Astrocyte of the cerebellum (primary cell): ENCODE measurements around the gene DGKI.

Experiments used
- DNase-seq: peaks from one replicate; pipeline ENCODE4 v3.0.0-alpha.2; 2011; ENCODE audit warnings: low read depth
- H3K4me3 ChIP-seq: 2 replicates; pipeline ENCODE4 v1.5.1; 2011; ENCODE audit warnings: mild to moderate bottlenecking, low read depth, low read length, moderate library complexity
- in situ Hi-C: cut with HindIII; loops from 2 replicates; pipeline ENCODE4 v1.10.0; 2017; ENCODE audit warnings: low sequenced_read_pairs
- TF ChIP-seq, protein P1 (sequence below): IDR thresholded peaks from 2 replicates; pipeline ENCODE4 v1.5.1; 2012; ENCODE audit warnings: low read length, low read depth, moderate library complexity, mild to moderate bottlenecking; ENCODE audit errors: missing control alignments

Gene DGKI

DNA sequence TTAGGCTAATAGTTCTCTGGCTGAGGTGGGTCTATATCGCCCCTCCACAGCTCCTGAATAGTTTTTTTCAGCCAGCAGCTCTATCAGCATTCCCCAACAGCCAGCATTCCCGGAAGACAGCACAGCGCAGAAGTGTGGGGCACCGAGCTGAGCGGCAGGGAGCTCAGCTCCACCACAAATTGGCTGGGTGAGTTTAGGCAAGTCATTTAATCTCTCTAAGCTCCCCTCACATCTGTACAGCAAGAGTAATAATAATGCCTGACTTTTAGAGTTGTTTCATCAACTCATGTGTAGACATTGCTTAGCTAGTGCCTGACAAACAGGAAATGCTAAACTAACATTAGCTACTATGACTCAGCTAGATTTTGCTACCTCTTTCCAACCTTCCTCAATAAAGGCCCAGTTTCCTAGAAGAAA, 255.3 kb downstream of the DGKI start:
- H3K4me3 ChIP-seq = no peak overlapping the region
- in situ Hi-C loops = no loop called here
- DNase-seq = no peak
- TF ChIP-seq, protein P1, sequence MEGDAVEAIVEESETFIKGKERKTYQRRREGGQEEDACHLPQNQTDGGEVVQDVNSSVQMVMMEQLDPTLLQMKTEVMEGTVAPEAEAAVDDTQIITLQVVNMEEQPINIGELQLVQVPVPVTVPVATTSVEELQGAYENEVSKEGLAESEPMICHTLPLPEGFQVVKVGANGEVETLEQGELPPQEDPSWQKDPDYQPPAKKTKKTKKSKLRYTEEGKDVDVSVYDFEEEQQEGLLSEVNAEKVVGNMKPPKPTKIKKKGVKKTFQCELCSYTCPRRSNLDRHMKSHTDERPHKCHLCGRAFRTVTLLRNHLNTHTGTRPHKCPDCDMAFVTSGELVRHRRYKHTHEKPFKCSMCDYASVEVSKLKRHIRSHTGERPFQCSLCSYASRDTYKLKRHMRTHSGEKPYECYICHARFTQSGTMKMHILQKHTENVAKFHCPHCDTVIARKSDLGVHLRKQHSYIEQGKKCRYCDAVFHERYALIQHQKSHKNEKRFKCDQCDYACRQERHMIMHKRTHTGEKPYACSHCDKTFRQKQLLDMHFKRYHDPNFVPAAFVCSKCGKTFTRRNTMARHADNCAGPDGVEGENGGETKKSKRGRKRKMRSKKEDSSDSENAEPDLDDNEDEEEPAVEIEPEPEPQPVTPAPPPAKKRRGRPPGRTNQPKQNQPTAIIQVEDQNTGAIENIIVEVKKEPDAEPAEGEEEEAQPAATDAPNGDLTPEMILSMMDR = no peak

DNA sequence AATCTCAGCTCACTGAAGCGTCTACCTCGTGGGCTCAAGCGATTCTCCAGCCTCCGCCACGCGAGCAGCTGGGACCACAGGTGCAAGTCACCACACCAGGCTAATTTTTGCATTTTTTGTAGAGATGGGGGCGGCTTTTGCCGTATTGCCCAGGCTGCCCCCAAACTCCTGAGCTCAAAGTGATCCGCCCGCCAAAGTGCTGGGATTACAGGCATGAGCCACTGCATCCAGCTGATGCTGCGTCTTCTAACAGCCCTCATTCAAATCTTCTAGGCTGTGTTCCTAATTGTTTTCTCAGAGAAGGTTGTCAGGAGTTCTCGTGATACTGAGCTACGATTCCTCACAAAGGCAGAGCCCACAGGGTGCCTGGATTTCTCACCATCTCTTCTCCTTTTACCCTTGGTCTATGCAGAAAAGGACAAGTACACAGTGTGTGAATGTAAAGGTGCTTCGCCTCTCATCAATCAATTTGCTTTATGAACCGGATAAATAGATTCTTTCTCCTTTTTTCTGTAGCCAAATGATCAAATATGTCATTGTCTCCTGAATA, 255.9 kb downstream of the DGKI start:
- in situ Hi-C loops = no loop called here
- TF ChIP-seq, protein P1 = no peak
- no peak for DNase-seq
- no peak overlapping the region for H3K4me3 ChIP-seq

DNA sequence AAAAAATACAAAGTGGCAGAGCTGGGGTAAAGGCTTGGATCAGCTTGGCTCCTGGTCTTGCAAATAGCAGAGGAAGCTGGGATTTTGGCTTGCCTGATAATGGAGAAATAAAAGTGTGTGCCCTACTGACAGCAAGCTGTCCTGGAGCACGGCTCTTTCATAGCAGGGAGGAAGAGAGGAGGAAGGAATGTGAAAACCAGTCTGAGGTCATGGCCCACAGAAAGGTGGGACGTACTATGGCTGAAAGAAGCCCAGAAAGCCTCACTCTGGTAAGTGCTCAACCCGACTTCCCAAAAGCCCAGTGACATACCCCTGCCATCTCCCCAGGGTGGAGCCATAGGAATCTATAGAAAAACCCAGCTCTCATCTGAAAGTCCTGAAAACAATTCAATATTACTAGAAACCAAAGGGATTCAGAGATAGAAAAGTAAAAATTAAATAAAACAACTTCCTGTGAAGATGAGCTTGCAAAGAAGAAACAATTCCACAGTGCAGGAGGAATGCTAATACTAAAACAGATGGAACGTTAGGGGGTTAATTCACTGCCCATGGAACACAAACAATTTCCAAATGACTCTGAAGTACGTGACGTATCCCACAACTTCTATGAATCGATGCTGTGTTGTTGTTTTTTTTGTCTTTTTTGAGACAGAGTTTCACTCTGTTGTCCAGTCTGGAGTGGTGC, 256.6 kb downstream of the DGKI start:
- TF ChIP-seq, protein P1 = no peak
- in situ Hi-C loops = no loop called here
- H3K4me3 ChIP-seq = no peak overlapping the region
- DNase-seq = no peak

DNA sequence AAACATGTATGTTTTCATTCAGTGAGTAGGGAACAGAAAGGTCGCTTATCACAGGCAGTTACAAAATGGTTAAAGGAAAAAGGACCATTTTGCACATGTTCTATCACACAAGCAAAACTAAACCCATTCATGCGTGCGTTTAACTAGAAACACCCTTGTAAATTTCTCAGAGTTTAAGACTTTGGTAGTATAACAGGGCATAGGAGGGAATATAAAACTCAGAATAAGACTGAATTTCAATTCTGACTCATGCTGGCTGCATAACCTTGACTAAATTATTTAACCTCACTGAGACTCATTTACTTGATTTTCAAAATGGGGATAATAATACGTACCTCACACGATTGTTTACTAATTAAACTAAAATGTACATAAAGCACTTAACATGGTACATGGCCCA, 259.4 kb downstream of the DGKI start:
- in situ Hi-C loops = no loop called here

DNA sequence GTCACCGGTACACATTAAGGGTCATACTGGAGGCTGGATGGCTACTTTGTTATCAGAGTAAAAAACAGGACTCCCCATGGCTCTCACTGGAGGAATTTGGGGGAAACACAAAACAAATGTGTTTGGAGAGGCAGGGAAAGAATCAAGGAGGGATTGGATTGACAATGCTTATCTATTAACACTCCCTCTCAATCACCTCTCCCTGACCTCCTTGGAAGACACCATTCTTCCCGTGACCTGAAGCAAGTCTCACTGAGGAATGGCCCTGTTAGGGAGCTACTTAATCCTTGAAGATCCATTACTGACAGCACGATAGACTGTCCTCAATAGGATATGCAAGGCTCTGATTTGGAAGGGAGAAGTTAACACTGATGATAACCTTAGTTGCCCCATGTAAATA, 261.2 kb downstream of the DGKI start:
- in situ Hi-C loops = no loop called here
- TF ChIP-seq, protein P1 = no peak
- DNase-seq = no peak
- no peak overlapping the region for H3K4me3 ChIP-seq

More for the DNA sequence above, 259.4 kb downstream of the DGKI start:
- no peak for DNase-seq
- no peak overlapping the region for H3K4me3 ChIP-seq
- TF ChIP-seq, protein P1 = no peak

DNA sequence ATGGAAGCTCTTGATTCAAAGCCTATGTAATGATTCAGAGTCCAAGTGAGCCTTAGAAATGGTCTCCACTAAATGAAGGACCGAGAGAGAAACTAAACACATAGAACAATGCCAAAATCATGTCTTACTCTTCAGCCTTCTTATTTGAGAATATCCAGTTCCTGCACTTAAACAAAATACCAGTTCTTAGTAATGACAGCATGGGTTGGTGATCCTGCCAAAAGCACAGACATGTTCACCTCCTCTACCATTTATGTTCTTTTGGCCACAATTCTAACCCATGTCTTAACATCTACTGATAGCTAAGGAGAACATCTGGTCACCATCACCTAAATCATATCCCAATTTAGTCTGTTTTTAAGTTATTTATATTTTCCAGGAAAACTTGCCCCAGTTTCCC, 263.6 kb downstream of the DGKI start:
- no peak overlapping the region for H3K4me3 ChIP-seq
- TF ChIP-seq, protein P1 = no peak
- in situ Hi-C loops = no loop called here
- DNase-seq = no peak
